Measurements from ENCODE around the gene VRK1. TPM values are rescaled to one million over a fixed set of nuclear protein-coding genes. Genes with fewer than 3 reads are reported as not detected.

VRK1 gene
- total and polyA plus RNA-seq, 2 donors (not counting 1 experiment from before 2014, with no cell fraction given) = 10.3 to 28.2 TPM

DNA sequence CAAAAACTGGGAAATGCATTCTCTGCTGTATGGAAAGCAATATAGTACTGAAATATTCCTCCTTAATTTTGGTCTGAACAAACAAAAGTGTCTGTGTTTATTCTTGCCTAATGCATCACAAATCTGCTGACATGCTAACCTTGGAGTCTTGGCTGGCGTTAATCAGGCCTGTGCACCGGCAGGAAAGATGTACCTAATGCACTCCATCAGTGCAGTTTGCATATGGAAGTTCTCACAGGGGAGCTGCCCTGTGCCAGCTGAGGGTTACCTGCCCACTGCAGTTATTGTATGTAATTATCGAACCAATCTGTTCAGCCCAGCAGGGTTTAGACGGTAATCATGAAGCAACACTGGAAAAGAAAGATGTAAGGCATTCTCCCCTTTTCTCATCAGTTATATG, 76.9 kb downstream of the VRK1 start:
- Mint-ChIP-seq H3K9me3 (ENCODE audit: insufficient read depth) (no peaks in the 10 kb centered on the region), H3K4me1 (no peaks in the 10 kb centered on the region), H3K27me3 (no peaks in the 10 kb centered on the region), H3K4me3 (no peak overlapping the region), H3K27ac (no peak overlapping the region)
- ATAC-seq (ENCODE audit: low read depth) = no peak
- peaks cover 0 to 1% (median 0%) of the 10 kb centered on the region in 3 donors for H3K9me3 ChIP-seq (ENCODE audit: control extremely low read depth in 1 of 3, control insufficient read depth in 2 of 3, insufficient read depth in 1 of 3, low read length in 2 of 3)
- H3K4me3 ChIP-seq (ENCODE audit: control extremely low read depth in 1 of 5, extremely low read depth in 1 of 5, insufficient read depth in 1 of 5, low read depth in 2 of 5, low read length in 4 of 5) = no peak overlapping the region
- H3K9ac ChIP-seq (ENCODE audit: low read length) = no peak overlapping the region
- no peak for TF ChIP-seq EZH2 (IDR thresholded peaks at IDR 0.05; ENCODE audit: borderline replicate concordance, insufficient read depth, low read depth, low read length, poor library complexity, severe bottlenecking)
- TF ChIP-seq, protein P1, sequence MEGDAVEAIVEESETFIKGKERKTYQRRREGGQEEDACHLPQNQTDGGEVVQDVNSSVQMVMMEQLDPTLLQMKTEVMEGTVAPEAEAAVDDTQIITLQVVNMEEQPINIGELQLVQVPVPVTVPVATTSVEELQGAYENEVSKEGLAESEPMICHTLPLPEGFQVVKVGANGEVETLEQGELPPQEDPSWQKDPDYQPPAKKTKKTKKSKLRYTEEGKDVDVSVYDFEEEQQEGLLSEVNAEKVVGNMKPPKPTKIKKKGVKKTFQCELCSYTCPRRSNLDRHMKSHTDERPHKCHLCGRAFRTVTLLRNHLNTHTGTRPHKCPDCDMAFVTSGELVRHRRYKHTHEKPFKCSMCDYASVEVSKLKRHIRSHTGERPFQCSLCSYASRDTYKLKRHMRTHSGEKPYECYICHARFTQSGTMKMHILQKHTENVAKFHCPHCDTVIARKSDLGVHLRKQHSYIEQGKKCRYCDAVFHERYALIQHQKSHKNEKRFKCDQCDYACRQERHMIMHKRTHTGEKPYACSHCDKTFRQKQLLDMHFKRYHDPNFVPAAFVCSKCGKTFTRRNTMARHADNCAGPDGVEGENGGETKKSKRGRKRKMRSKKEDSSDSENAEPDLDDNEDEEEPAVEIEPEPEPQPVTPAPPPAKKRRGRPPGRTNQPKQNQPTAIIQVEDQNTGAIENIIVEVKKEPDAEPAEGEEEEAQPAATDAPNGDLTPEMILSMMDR (IDR thresholded peaks at IDR 0.05) = no peak
- no peak overlapping the region for H3K27ac ChIP-seq (ENCODE audit: low read length in 2 of 2)
- intact Hi-C loops (cut with micrococcal nuclease) = no loop called here
- H3K79me2 ChIP-seq (ENCODE audit: control insufficient read depth, insufficient read depth, low read length) = no peaks in the 10 kb centered on the region
- no peaks in the 10 kb centered on the region for H3K4me1 ChIP-seq (ENCODE audit: control insufficient read depth in 2 of 2, insufficient read depth in 2 of 2, low read length in 2 of 2)
- CTCF ChIA-PET = no interaction called here
- no peak overlapping the region for H3K4me2 ChIP-seq (replicated peaks; ENCODE audit: low read depth, low read length, poor library complexity, severe bottlenecking)
- H2AFZ ChIP-seq (ENCODE audit: insufficient read depth, low read depth, low read length, poor library complexity, severe bottlenecking) = no peak overlapping the region
- no peaks in the 10 kb centered on the region for H4K20me1 ChIP-seq (ENCODE audit: control insufficient read depth, insufficient read depth, low read length, poor library complexity, severe bottlenecking)
- no peaks in the 10 kb centered on the region for H3K27me3 ChIP-seq (replicated peaks in 1 of 4; ENCODE audit: control extremely low read depth in 1 of 4, control insufficient read depth in 3 of 4, insufficient read depth in 4 of 4, low read length in 3 of 4)
- POLR2A ChIA-PET = no interaction called here
- H3K36me3 ChIP-seq (replicated peaks in 1 of 2; ENCODE audit: control extremely low read depth in 1 of 2, control insufficient read depth in 1 of 2, extremely low read depth in 1 of 2, insufficient read depth in 2 of 2, low read length in 1 of 2) = peaks cover 7 to 12% of the 10 kb centered on the region in 2 experiments
- 100% methylated on average over 1 of the region's 4 CpGs for WGBS (ENCODE audit: insufficient coverage)
- DNase-seq = no peak

DNA sequence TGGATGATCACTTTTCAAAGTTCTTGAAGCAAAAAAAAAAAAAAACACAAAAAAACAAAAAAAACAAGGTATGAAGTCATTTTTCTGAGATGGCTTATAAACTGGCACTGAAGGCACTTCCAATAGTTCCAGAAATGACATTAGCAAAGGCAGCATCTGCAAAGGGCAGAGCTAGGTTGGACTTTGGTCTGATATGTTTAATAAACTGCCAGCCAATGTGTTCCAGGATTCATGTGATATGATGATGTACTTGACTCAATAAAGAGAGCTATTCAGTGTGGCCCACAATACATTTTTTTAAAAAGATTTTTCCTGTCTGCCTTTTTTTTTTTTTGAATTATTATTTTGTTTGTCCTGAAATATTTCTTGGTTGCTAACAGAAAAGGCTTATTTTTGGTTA, 79.6 kb downstream of the VRK1 start:
- POLR2A ChIA-PET = no interaction called here
- Histone ChIP-seq H3K9me3 (ENCODE audit: control extremely low read depth in 1 of 3, control insufficient read depth in 2 of 3, insufficient read depth in 1 of 3, low read length in 2 of 3) (peaks cover 0 to 1% (median 0%) of the 10 kb centered on the region in 3 donors), H3K79me2 (ENCODE audit: control insufficient read depth, insufficient read depth, low read length) (no peaks in the 10 kb centered on the region), H2AFZ (ENCODE audit: insufficient read depth, low read depth, low read length, poor library complexity, severe bottlenecking) (no peak overlapping the region), H3K4me3 (ENCODE audit: control extremely low read depth in 1 of 5, extremely low read depth in 1 of 5, insufficient read depth in 1 of 5, low read depth in 2 of 5, low read length in 4 of 5) (no peak overlapping the region), H3K27ac (ENCODE audit: low read length in 2 of 2) (no peak overlapping the region), H3K27me3 (replicated peaks in 1 of 4; ENCODE audit: control extremely low read depth in 1 of 4, control insufficient read depth in 3 of 4, insufficient read depth in 4 of 4, low read length in 3 of 4) (no peaks in the 10 kb centered on the region), H3K4me2 (replicated peaks; ENCODE audit: low read depth, low read length, poor library complexity, severe bottlenecking) (no peak overlapping the region), H3K9ac (ENCODE audit: low read length) (no peak overlapping the region), H3K36me3 (replicated peaks in 1 of 2; ENCODE audit: control extremely low read depth in 1 of 2, control insufficient read depth in 1 of 2, extremely low read depth in 1 of 2, insufficient read depth in 2 of 2, low read length in 1 of 2) (peaks cover 5 to 12% of the 10 kb centered on the region in 2 experiments), H4K20me1 (ENCODE audit: control insufficient read depth, insufficient read depth, low read length, poor library complexity, severe bottlenecking) (no peaks in the 10 kb centered on the region), H3K4me1 (ENCODE audit: control insufficient read depth in 2 of 2, insufficient read depth in 2 of 2, low read length in 2 of 2) (no peaks in the 10 kb centered on the region)
- TF ChIP-seq, protein P1 (IDR thresholded peaks at IDR 0.05) = no peak
- no peak for TF ChIP-seq EZH2 (IDR thresholded peaks at IDR 0.05; ENCODE audit: borderline replicate concordance, insufficient read depth, low read depth, low read length, poor library complexity, severe bottlenecking)
- Mint-ChIP-seq H3K27ac (no peak overlapping the region), H3K27me3 (no peaks in the 10 kb centered on the region), H3K4me1 (no peaks in the 10 kb centered on the region), H3K9me3 (ENCODE audit: insufficient read depth) (no peaks in the 10 kb centered on the region), H3K4me3 (no peak overlapping the region)
- DNase-seq (no peak), ATAC-seq (ENCODE audit: low read depth) (no peak)
- CTCF ChIA-PET = no interaction called here
- intact Hi-C loops (cut with micrococcal nuclease) = no loop called here
